Measurements from ENCODE around the gene MTUS2.

Gene MTUS2

DNA sequence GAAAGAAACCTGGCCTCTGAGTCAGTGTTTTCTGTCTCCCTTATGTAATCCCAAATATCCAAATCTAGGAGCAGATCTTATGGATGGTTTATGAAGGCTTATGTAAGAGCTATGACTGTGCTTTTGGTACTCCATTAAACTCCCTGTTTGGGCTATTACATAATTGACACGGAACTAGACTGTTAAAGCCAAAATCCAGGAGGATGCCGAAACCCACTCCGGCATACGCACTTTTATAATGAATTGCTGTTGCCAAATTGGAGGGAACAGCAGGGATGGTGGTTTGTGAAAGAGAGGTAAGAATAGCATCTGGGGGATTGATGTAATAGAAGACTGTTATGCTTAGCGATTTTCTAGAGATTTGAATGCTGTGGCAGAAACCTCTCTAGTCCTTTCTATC, 2.0 kb downstream of the MTUS2 start:
- no peaks in the 10 kb centered on the region for H3K9me3 ChIP-seq (ENCODE audit: control insufficient read depth, low read length)

DNA sequence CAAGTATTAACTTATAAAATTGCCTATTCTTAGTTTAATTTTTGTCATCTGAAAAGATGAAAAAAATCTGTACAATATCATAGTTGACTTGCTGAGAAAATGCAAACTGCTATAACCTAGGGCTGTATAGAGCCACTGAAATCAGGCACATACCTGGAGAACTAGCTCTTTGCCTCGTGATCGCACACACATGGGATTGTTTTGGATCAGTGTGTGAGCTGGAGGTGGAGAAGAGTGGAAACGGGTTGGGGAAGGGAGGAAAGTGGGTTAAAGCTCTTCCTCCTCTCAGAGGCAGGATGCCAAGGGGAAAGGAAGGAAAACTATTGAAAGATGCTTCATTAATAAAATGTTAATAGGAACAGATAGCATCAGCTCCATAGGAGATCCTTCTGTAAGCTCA, 2.7 kb downstream of the MTUS2 start:
- peaks cover 6% of the 10 kb centered on the region for H3K27me3 ChIP-seq (replicated peaks; ENCODE audit: control insufficient read depth, insufficient read depth, low read length, poor library complexity, severe bottlenecking)
- no peaks in the 10 kb centered on the region for H3K9me3 ChIP-seq (ENCODE audit: control insufficient read depth, low read length)
- no peaks in the 10 kb centered on the region for H3K36me3 ChIP-seq (ENCODE audit: control insufficient read depth, insufficient read depth, low read length)
- DNase-seq: no peak
- peaks cover 7% of the 10 kb centered on the region for H3K4me1 ChIP-seq (ENCODE audit: control insufficient read depth, insufficient read depth, low read length, poor library complexity, severe bottlenecking)
- H3K4me3 ChIP-seq (ENCODE audit: insufficient read depth, low read depth, low read length, poor library complexity, severe bottlenecking): no peak overlapping the region
- H3K27ac ChIP-seq (ENCODE audit: insufficient read depth, low read length, poor library complexity, severe bottlenecking): no peak overlapping the region

More for the DNA sequence above, 2.0 kb downstream of the MTUS2 start:
- H3K36me3 ChIP-seq (ENCODE audit: control insufficient read depth, insufficient read depth, low read length): no peaks in the 10 kb centered on the region
- DNase-seq: no peak
- H3K4me3 ChIP-seq (ENCODE audit: insufficient read depth, low read depth, low read length, poor library complexity, severe bottlenecking): no peak overlapping the region
- no peak overlapping the region for H3K27ac ChIP-seq (ENCODE audit: insufficient read depth, low read length, poor library complexity, severe bottlenecking)
- peaks cover 7% of the 10 kb centered on the region for H3K4me1 ChIP-seq (ENCODE audit: control insufficient read depth, insufficient read depth, low read length, poor library complexity, severe bottlenecking)
- peaks cover 6% of the 10 kb centered on the region for H3K27me3 ChIP-seq (replicated peaks; ENCODE audit: control insufficient read depth, insufficient read depth, low read length, poor library complexity, severe bottlenecking)

DNA sequence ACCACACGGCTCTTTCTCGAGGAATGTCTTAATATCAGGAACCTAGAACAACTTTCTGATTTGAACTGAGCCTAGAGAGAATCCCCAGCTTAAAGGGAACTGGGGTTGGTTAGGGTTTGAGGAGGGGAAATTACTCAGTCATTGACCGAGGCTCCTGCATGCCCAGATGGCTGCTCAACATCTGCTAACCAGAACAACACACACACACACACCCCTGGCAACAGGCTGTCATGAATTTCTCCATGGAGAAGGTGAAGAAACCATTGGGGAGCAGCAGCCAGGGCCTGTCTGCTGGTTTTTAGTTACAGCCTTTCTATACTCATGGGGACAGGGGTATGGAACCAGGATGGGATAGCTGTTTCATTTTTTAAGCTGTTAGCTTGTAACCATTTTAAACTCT, 5.2 kb downstream of the MTUS2 start:
- H3K4me1 ChIP-seq (ENCODE audit: control insufficient read depth, insufficient read depth, low read length, poor library complexity, severe bottlenecking): peaks cover 3% of the 10 kb centered on the region

GRCh38 chr13:28826368-28826767, 6.2 kb downstream of the MTUS2 start:
- Histone ChIP-seq H3K4me1 (ENCODE audit: control insufficient read depth, insufficient read depth, low read length, poor library complexity, severe bottlenecking) (no peaks in the 10 kb centered on the region), H3K27me3 (replicated peaks; ENCODE audit: control insufficient read depth, insufficient read depth, low read length, poor library complexity, severe bottlenecking) (peaks cover 2% of the 10 kb centered on the region), H3K4me3 (ENCODE audit: insufficient read depth, low read depth, low read length, poor library complexity, severe bottlenecking) (no peak overlapping the region), H3K9me3 (ENCODE audit: control insufficient read depth, low read length) (peaks cover 7% of the 10 kb centered on the region), H3K27ac (ENCODE audit: insufficient read depth, low read length, poor library complexity, severe bottlenecking) (no peak overlapping the region), H3K36me3 (ENCODE audit: control insufficient read depth, insufficient read depth, low read length) (no peaks in the 10 kb centered on the region)
- no peak for DNase-seq

More for the DNA sequence above, 5.2 kb downstream of the MTUS2 start:
- Histone ChIP-seq H3K36me3 (ENCODE audit: control insufficient read depth, insufficient read depth, low read length) (no peaks in the 10 kb centered on the region), H3K9me3 (ENCODE audit: control insufficient read depth, low read length) (peaks cover 5% of the 10 kb centered on the region), H3K4me3 (ENCODE audit: insufficient read depth, low read depth, low read length, poor library complexity, severe bottlenecking) (no peak overlapping the region), H3K27ac (ENCODE audit: insufficient read depth, low read length, poor library complexity, severe bottlenecking) (no peak overlapping the region), H3K27me3 (replicated peaks; ENCODE audit: control insufficient read depth, insufficient read depth, low read length, poor library complexity, severe bottlenecking) (peaks cover 2% of the 10 kb centered on the region)
- no peak for DNase-seq

GRCh38 chr13:28830580-28830979, 10.4 kb downstream of the MTUS2 start:
- DNase-seq: no peak
- Histone ChIP-seq H3K27ac (ENCODE audit: insufficient read depth, low read length, poor library complexity, severe bottlenecking) (no peak overlapping the region), H3K27me3 (replicated peaks; ENCODE audit: control insufficient read depth, insufficient read depth, low read length, poor library complexity, severe bottlenecking) (no peaks in the 10 kb centered on the region), H3K36me3 (ENCODE audit: control insufficient read depth, insufficient read depth, low read length) (no peaks in the 10 kb centered on the region), H3K9me3 (ENCODE audit: control insufficient read depth, low read length) (peaks cover 7% of the 10 kb centered on the region), H3K4me1 (ENCODE audit: control insufficient read depth, insufficient read depth, low read length, poor library complexity, severe bottlenecking) (no peaks in the 10 kb centered on the region), H3K4me3 (ENCODE audit: insufficient read depth, low read depth, low read length, poor library complexity, severe bottlenecking) (no peak overlapping the region)

- Histone ChIP-seq H3K9me3 (ENCODE audit: control insufficient read depth, low read length) (peaks cover 7% of the 10 kb centered on the region), H3K27ac (ENCODE audit: insufficient read depth, low read length, poor library complexity, severe bottlenecking) (no peak overlapping the region), H3K4me1 (ENCODE audit: control insufficient read depth, insufficient read depth, low read length, poor library complexity, severe bottlenecking) (no peaks in the 10 kb centered on the region), H3K36me3 (ENCODE audit: control insufficient read depth, insufficient read depth, low read length) (no peaks in the 10 kb centered on the region), H3K4me3 (ENCODE audit: insufficient read depth, low read depth, low read length, poor library complexity, severe bottlenecking) (no peak overlapping the region), H3K27me3 (replicated peaks; ENCODE audit: control insufficient read depth, insufficient read depth, low read length, poor library complexity, severe bottlenecking) (no peaks in the 10 kb centered on the region)
- DNase-seq: no peak
Observed at GRCh38 chr13:28831117-28831516, 11.0 kb downstream of the MTUS2 start.

- H3K27me3 ChIP-seq (replicated peaks; ENCODE audit: control insufficient read depth, insufficient read depth, low read length, poor library complexity, severe bottlenecking): no peaks in the 10 kb centered on the region
- H3K4me3 ChIP-seq (ENCODE audit: insufficient read depth, low read depth, low read length, poor library complexity, severe bottlenecking): no peak overlapping the region
- H3K4me1 ChIP-seq (ENCODE audit: control insufficient read depth, insufficient read depth, low read length, poor library complexity, severe bottlenecking): no peaks in the 10 kb centered on the region
- no peaks in the 10 kb centered on the region for H3K36me3 ChIP-seq (ENCODE audit: control insufficient read depth, insufficient read depth, low read length)
- no peaks in the 10 kb centered on the region for H3K9me3 ChIP-seq (ENCODE audit: control insufficient read depth, low read length)
- no peak for DNase-seq
- no peak overlapping the region for H3K27ac ChIP-seq (ENCODE audit: insufficient read depth, low read length, poor library complexity, severe bottlenecking)
Observed at GRCh38 chr13:28837111-28837510, 17.0 kb downstream of the MTUS2 start.

GRCh38 chr13:28843639-28844038, 23.5 kb downstream of the MTUS2 start:
- no peak for DNase-seq
- no peaks in the 10 kb centered on the region for H3K27me3 ChIP-seq (replicated peaks; ENCODE audit: control insufficient read depth, insufficient read depth, low read length, poor library complexity, severe bottlenecking)
- H3K27ac ChIP-seq (ENCODE audit: insufficient read depth, low read length, poor library complexity, severe bottlenecking): no peak overlapping the region
- H3K9me3 ChIP-seq (ENCODE audit: control insufficient read depth, low read length): no peaks in the 10 kb centered on the region
- no peak overlapping the region for H3K4me3 ChIP-seq (ENCODE audit: insufficient read depth, low read depth, low read length, poor library complexity, severe bottlenecking)
- no peaks in the 10 kb centered on the region for H3K4me1 ChIP-seq (ENCODE audit: control insufficient read depth, insufficient read depth, low read length, poor library complexity, severe bottlenecking)
- H3K36me3 ChIP-seq (ENCODE audit: control insufficient read depth, insufficient read depth, low read length): no peaks in the 10 kb centered on the region

- no peak for DNase-seq
- Histone ChIP-seq H3K36me3 (ENCODE audit: control insufficient read depth, insufficient read depth, low read length) (no peaks in the 10 kb centered on the region), H3K4me3 (ENCODE audit: insufficient read depth, low read depth, low read length, poor library complexity, severe bottlenecking) (no peak overlapping the region), H3K4me1 (ENCODE audit: control insufficient read depth, insufficient read depth, low read length, poor library complexity, severe bottlenecking) (no peaks in the 10 kb centered on the region), H3K27me3 (replicated peaks; ENCODE audit: control insufficient read depth, insufficient read depth, low read length, poor library complexity, severe bottlenecking) (peaks cover 3% of the 10 kb centered on the region), H3K27ac (ENCODE audit: insufficient read depth, low read length, poor library complexity, severe bottlenecking) (no peak overlapping the region), H3K9me3 (ENCODE audit: control insufficient read depth, low read length) (no peaks in the 10 kb centered on the region)
Observed at GRCh38 chr13:28849441-28849840, 29.3 kb downstream of the MTUS2 start.

- Histone ChIP-seq H3K9me3 (ENCODE audit: control insufficient read depth, low read length) (no peaks in the 10 kb centered on the region), H3K36me3 (ENCODE audit: control insufficient read depth, insufficient read depth, low read length) (no peaks in the 10 kb centered on the region), H3K27ac (ENCODE audit: insufficient read depth, low read length, poor library complexity, severe bottlenecking) (no peak overlapping the region), H3K27me3 (replicated peaks; ENCODE audit: control insufficient read depth, insufficient read depth, low read length, poor library complexity, severe bottlenecking) (peaks cover 3% of the 10 kb centered on the region), H3K4me1 (ENCODE audit: control insufficient read depth, insufficient read depth, low read length, poor library complexity, severe bottlenecking) (no peaks in the 10 kb centered on the region), H3K4me3 (ENCODE audit: insufficient read depth, low read depth, low read length, poor library complexity, severe bottlenecking) (no peak overlapping the region)
- no peak for DNase-seq
Observed at GRCh38 chr13:28850226-28850625, 30.1 kb downstream of the MTUS2 start.

DNA sequence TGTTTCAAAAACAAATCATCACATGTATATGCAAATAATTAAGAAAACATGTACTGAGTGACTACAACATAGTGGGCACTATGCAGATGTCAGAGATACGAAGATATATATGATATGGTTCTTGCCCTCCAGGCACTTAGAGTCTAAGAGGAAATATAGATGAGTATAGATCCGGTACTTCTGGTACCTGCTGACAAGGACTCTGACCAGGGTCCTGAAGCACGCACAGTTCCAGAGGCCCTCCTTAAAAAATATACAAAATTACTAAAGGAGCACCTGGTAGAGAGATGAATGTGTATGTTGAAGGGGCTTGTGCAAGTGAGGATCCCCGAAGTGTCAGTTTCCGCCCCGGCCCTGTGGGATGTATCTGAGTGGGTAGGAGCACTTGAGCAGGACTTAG, 31.3 kb downstream of the MTUS2 start:
- no peak for DNase-seq
- no peaks in the 10 kb centered on the region for H3K36me3 ChIP-seq (ENCODE audit: control insufficient read depth, insufficient read depth, low read length)
- no peak overlapping the region for H3K4me3 ChIP-seq (ENCODE audit: insufficient read depth, low read depth, low read length, poor library complexity, severe bottlenecking)
- H3K9me3 ChIP-seq (ENCODE audit: control insufficient read depth, low read length): no peaks in the 10 kb centered on the region
- no peak overlapping the region for H3K27ac ChIP-seq (ENCODE audit: insufficient read depth, low read length, poor library complexity, severe bottlenecking)
- H3K27me3 ChIP-seq (replicated peaks; ENCODE audit: control insufficient read depth, insufficient read depth, low read length, poor library complexity, severe bottlenecking): peaks cover 3% of the 10 kb centered on the region
- H3K4me1 ChIP-seq (ENCODE audit: control insufficient read depth, insufficient read depth, low read length, poor library complexity, severe bottlenecking): no peaks in the 10 kb centered on the region
